ENCODE results near the gene CCDC92. TPM values are rescaled to one million over a fixed set of nuclear protein-coding genes. Genes with fewer than 3 reads are reported as not detected.

Gene CCDC92
- total and polyA plus RNA-seq, 2 of the 8 experiments (the other 6 are each of a cell fraction or from before 2014, with no cell fraction given), result 0.43 to 0.51 TPM

DNA sequence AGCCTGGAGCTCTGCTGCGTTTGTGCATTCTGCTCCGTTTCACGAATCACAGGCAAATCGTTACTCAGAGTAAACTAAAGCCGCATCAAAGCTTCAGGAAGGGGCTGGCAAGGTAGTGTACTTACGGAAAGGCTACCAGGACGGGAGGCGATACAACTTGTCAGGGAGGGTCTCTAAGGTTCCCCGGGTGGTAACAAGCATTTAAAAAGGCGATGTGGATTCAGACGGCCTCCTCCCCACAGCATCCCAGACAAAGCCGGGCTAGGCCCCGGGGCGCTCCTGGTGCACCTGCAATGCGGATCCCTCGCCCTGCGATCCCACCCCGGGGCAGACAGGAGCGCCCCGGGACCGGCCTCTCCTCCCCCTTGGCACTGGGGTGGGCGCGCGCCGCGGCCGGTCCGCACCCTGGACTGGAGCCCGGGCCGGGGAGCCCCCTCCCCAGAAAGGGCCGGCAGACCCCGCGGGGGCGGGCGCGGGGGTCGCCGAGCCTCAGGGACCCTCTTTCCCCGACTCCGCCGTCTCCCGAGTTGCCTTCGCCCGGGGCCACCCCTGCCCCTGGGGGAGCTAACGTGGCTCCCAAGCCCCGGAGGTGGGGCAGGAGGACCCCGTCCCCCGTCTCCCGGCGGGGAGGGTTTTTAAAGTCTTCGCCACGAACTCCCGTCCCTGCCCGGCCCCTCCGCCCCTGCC is 718 bp downstream of the CCDC92 start (continued):
- TF ChIP-seq GABPA (IDR thresholded peaks at IDR 0.05; ENCODE audit: borderline replicate concordance, insufficient read depth, low read length) (no peak), TAF1 (IDR thresholded peaks at IDR 0.05; ENCODE audit: low read depth, low read length) (no peak), POU5F1 (IDR thresholded peaks at IDR 0.05; ENCODE audit: low read depth, low read length) (no peak), SIX5 (IDR thresholded peaks at IDR 0.05; ENCODE audit: low read depth, low read length) (no peak), KDM1A (IDR thresholded peaks at IDR 0.05; ENCODE audit: borderline replicate concordance, low read length) (peak; percentile 59; the same call in 1 of the 2 replicates), RAD21 (IDR thresholded peaks at IDR 0.05 in 1 of 2, conservative IDR thresholded peaks at IDR 0.05 in 1 of 2; ENCODE audit: low read depth in 2 of 2, low read length in 2 of 2) (no peak; a peak in 1 of 4 replicates), TCF12 (IDR thresholded peaks at IDR 0.05; ENCODE audit: low read depth, low read length) (peak; percentile 99), EGR1 (IDR thresholded peaks at IDR 0.05; ENCODE audit: borderline replicate concordance, low read depth, low read length) (peak; percentile 77), GTF2F1 (IDR thresholded peaks at IDR 0.05; ENCODE audit: borderline replicate concordance, low read depth, low read length) (no peak), RFX5 (IDR thresholded peaks at IDR 0.05; ENCODE audit: borderline replicate concordance, low read depth, low read length) (no peak), BRCA1 (IDR thresholded peaks at IDR 0.05; ENCODE audit: low read depth, low read length) (no peak), SUZ12 (IDR thresholded peaks at IDR 0.05; ENCODE audit: low read length) (no peak), CHD1 (IDR thresholded peaks at IDR 0.05; ENCODE audit: low read depth, low read length) (no peak), YY1 (IDR thresholded peaks at IDR 0.05; ENCODE audit: low read depth, low read length) (peak; percentile 50; the same call in 1 of the 2 replicates)
- TF ChIP-seq, protein P1, sequence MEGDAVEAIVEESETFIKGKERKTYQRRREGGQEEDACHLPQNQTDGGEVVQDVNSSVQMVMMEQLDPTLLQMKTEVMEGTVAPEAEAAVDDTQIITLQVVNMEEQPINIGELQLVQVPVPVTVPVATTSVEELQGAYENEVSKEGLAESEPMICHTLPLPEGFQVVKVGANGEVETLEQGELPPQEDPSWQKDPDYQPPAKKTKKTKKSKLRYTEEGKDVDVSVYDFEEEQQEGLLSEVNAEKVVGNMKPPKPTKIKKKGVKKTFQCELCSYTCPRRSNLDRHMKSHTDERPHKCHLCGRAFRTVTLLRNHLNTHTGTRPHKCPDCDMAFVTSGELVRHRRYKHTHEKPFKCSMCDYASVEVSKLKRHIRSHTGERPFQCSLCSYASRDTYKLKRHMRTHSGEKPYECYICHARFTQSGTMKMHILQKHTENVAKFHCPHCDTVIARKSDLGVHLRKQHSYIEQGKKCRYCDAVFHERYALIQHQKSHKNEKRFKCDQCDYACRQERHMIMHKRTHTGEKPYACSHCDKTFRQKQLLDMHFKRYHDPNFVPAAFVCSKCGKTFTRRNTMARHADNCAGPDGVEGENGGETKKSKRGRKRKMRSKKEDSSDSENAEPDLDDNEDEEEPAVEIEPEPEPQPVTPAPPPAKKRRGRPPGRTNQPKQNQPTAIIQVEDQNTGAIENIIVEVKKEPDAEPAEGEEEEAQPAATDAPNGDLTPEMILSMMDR (IDR thresholded peaks at IDR 0.05; ENCODE audit: control extremely low read depth in 1 of 3, insufficient read depth in 1 of 3, low read depth in 1 of 3, low read length in 3 of 3), result no peak
